ENCODE measurements around the gene APLF. TPM values are rescaled to one million over a fixed set of nuclear protein-coding genes. Genes with fewer than 3 reads are reported as not detected.

The APLF gene
- total and polyA plus RNA-seq, 2 of the 8 experiments (the other 6 are each of a cell fraction or from before 2014, with no cell fraction given) = 4.4 to 7.3 TPM

DNA sequence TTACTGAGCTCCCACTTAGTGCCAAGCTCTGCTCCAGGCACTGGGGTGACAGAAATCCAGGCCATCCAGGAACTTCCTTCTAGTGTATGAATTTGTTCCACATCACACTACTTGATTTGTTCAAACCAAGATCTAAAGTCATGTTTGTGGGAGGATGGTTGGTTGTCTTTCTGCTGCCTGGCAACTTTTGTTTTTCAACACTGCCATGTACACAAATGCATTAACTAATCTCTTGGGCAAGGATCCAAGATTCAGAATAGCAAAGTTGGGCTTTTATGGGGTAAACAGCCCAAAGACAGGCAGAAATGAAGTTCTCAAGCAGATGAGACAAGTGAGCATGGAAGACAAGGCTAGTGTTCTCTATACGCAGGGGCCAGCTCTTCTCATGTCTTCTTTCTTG, 122.6 kb downstream of the APLF start:
- Histone ChIP-seq H3K79me2 (ENCODE audit: control insufficient read depth in 1 of 2, insufficient read depth in 2 of 2, low read length in 2 of 2) (no peaks in the 10 kb centered on the region), H4K20me1 (replicated peaks in 1 of 2; ENCODE audit: control insufficient read depth in 1 of 2, insufficient read depth in 2 of 2, low read length in 2 of 2) (no peaks in the 10 kb centered on the region), H2AFZ (ENCODE audit: low read length) (no peak overlapping the region), H3K23me2 (ENCODE audit: low read depth, low read length) (no peaks in the 10 kb centered on the region; the same call in 1 of the 2 replicates), H3K4ac (replicated peaks; ENCODE audit: insufficient read length, low read depth, low read length) (no peak overlapping the region), H2BK20ac (ENCODE audit: low read length) (no peak overlapping the region), H3K18ac (ENCODE audit: extremely low read depth, low read length) (no peak overlapping the region), H4K91ac (replicated peaks; ENCODE audit: insufficient read length, low read length) (no peak overlapping the region), H3K56ac (replicated peaks; ENCODE audit: insufficient read length, low read depth, low read length) (no peak overlapping the region), H3K9me3 (ENCODE audit: insufficient read depth in 2 of 2, low read depth in 1 of 2, low read length in 1 of 2) (no peaks in the 10 kb centered on the region), H2BK12ac (ENCODE audit: low read depth, low read length) (no peak overlapping the region), H3K36me3 (ENCODE audit: control insufficient read depth in 2 of 4, insufficient read depth in 4 of 4, low read length in 3 of 4) (no peaks in the 10 kb centered on the region), H3K27me3 (replicated peaks in 1 of 4; ENCODE audit: control insufficient read depth in 3 of 4, extremely low read depth in 1 of 4, insufficient read depth in 3 of 4, low read length in 3 of 4) (no peaks in the 10 kb centered on the region), H4K5ac (ENCODE audit: insufficient read length, low read depth, low read length) (no peak overlapping the region), H3K4me3 (ENCODE audit: extremely low read depth in 1 of 4, insufficient read depth in 2 of 4, low read depth in 3 of 4, low read length in 4 of 4) (no peak overlapping the region), H2BK5ac (ENCODE audit: low read depth, low read length) (no peak overlapping the region), H2AK5ac (ENCODE audit: low read depth, low read length) (no peak overlapping the region), H4K8ac (ENCODE audit: extremely low read depth, insufficient read depth, low read length) (no peak overlapping the region), H2BK120ac (replicated peaks; ENCODE audit: low read depth, low read length) (no peak overlapping the region), H3K14ac (ENCODE audit: insufficient read length) (no peak overlapping the region), H3K4me2 (ENCODE audit: insufficient read depth in 1 of 2, low read depth in 2 of 2, low read length in 2 of 2) (no peak overlapping the region), H3K9ac (replicated peaks in 1 of 4; ENCODE audit: extremely low read depth in 1 of 4, low read depth in 3 of 4, low read length in 3 of 4) (no peak overlapping the region), H3K23ac (ENCODE audit: insufficient read length) (no peak overlapping the region), H3K27ac (ENCODE audit: low read depth, low read length) (no peak overlapping the region), H2BK15ac (ENCODE audit: low read length) (no peak overlapping the region), H3K79me1 (ENCODE audit: low read depth, low read length) (no peaks in the 10 kb centered on the region), H3K4me1 (replicated peaks in 1 of 4; ENCODE audit: control insufficient read depth in 3 of 4, insufficient read depth in 4 of 4, low read length in 3 of 4) (no peaks in the 10 kb centered on the region)
- FAIRE-seq (no peak), DNase-seq (ENCODE audit: low read depth in 1 of 2, low spot score in 2 of 2) (no peak)
- no peak for TF ChIP-seq GABPA (IDR thresholded peaks at IDR 0.05; ENCODE audit: borderline replicate concordance, insufficient read depth, low read length)
- TF ChIP-seq SAP30 (IDR thresholded peaks at IDR 0.05; ENCODE audit: insufficient read depth, insufficient replicate concordance, low read length) = no peak
- no peak for TF ChIP-seq RXRA (IDR thresholded peaks at IDR 0.05; ENCODE audit: insufficient read depth, low read depth, low read length)
- no peak for TF ChIP-seq BCL11A (IDR thresholded peaks at IDR 0.05; ENCODE audit: low read depth in 2 of 2, low read length in 2 of 2)
- TF ChIP-seq BRCA1 (IDR thresholded peaks at IDR 0.05; ENCODE audit: low read depth, low read length) = no peak
- no peak for TF ChIP-seq EZH2 (IDR thresholded peaks at IDR 0.05; ENCODE audit: low read depth, low read length, severe bottlenecking)
- no peak for TF ChIP-seq SIN3A (conservative IDR thresholded peaks at IDR 0.05 in 1 of 2, IDR thresholded peaks at IDR 0.05 in 1 of 2; ENCODE audit: low read depth in 1 of 2, low read length in 2 of 2)
- no peak for TF ChIP-seq YY1 (IDR thresholded peaks at IDR 0.05; ENCODE audit: low read depth, low read length)
- TF ChIP-seq NRF1 (IDR thresholded peaks at IDR 0.05; ENCODE audit: low read depth, low read length) = no peak
- TF ChIP-seq TCF12 (IDR thresholded peaks at IDR 0.05; ENCODE audit: low read depth, low read length) = no peak
- no peak for TF ChIP-seq POLR2AphosphoS5 (IDR thresholded peaks at IDR 0.05; ENCODE audit: low read depth, low read length)
- WGBS, 2 experiments (ENCODE audit: extremely low coverage in 1 of 2, insufficient coverage in 1 of 2, insufficient read length in 1 of 2, insufficient replicate concordance in 2 of 2, low coverage in 1 of 2, low lambda C conversion rate in 2 of 2, missing lambda C conversion rate in 1 of 2) = 89% methylated on average over 1 of the region's 1 CpG; no CpG with 5 or more reads in 1 of the 2 experiments
- POLR2A ChIA-PET (ENCODE audit: partially characterized antibody) = no interaction called here
- CTCF ChIA-PET (ENCODE audit: partially characterized antibody) = interaction anchor here (0.7 to 2.0 kb wide), 3 partner anchors 11 to 102 kb away, joined by 3 to 6 read pairs (median 3); no protein-coding TSS in a partner anchor
